HG03571 (cell line): ENCODE results near the gene RALY.
"Not testable (repeated sequence)": the region's sequence is repeated elsewhere in the genome, so short reads cannot be mapped to it uniquely, and the experiment has no call there.

Experiments
- ATAC-seq: cut with Tn5 transposase; IDR thresholded peaks from one replicate; pipeline ENCODE4 v1.9.1; 2021; ENCODE audit not compliant: unreplicated experiment

Gene RALY

GRCh38 chr20:34104059-34104458, 110.3 kb downstream of the RALY start:
- ATAC-seq: no peak

GRCh38 chr20:34105978-34106675, 112.4 kb downstream of the RALY start:
- no peak for ATAC-seq

- ATAC-seq: no peak
Observed at GRCh38 chr20:34108616-34109174, 115.0 kb downstream of the RALY start.

- ATAC-seq: no peak
Observed at GRCh38 chr20:34109442-34109841, 115.7 kb downstream of the RALY start.

- no peak for ATAC-seq
Observed at GRCh38 chr20:34110025-34110744, 116.5 kb downstream of the RALY start.

GRCh38 chr20:34110745-34111641, 117.3 kb downstream of the RALY start:
- no peak for ATAC-seq

- peak; percentile 76 for ATAC-seq
Observed at GRCh38 chr20:34111702-34112599, 118.2 kb downstream of the RALY start, which contains the start of gene EIF2S2. EIF2S2 (minus strand) TSS chr20:34112243; CDS start chr20:34112110, 133 bp downstream.

GRCh38 chr20:34112600-34113101, 118.9 kb downstream of the RALY start:
- ATAC-seq: no peak

- no peak for ATAC-seq
Observed at GRCh38 chr20:34114809-34115208, 121.1 kb downstream of the RALY start.

GRCh38 chr20:34115232-34115631, 121.5 kb downstream of the RALY start:
- no peak for ATAC-seq

- ATAC-seq: no peak
Observed at GRCh38 chr20:34120213-34120612, 126.5 kb downstream of the RALY start.

GRCh38 chr20:34122274-34122980, 128.7 kb downstream of the RALY start:
- ATAC-seq: no peak

GRCh38 chr20:34123309-34123708, 129.6 kb downstream of the RALY start:
- ATAC-seq: no peak

GRCh38 chr20:34124469-34125249, 130.9 kb downstream of the RALY start:
- no peak for ATAC-seq

GRCh38 chr20:34127792-34128191, 134.1 kb downstream of the RALY start:
- no peak for ATAC-seq

- no peak for ATAC-seq
Observed at GRCh38 chr20:34129518-34130162, 135.9 kb downstream of the RALY start.

- ATAC-seq: no peak
Observed at GRCh38 chr20:34131491-34131890, 137.8 kb downstream of the RALY start.

- ATAC-seq: not testable (repeated sequence)
Observed at GRCh38 chr20:34132491-34132890, 138.8 kb downstream of the RALY start.
